Measurements from ENCODE around the gene VWA3A.

- TF ChIP-seq BHLHE40 (IDR thresholded peaks at IDR 0.05; ENCODE audit: low read depth, low read length) = no peak
- TF ChIP-seq CTCF (conservative IDR thresholded peaks at IDR 0.05; ENCODE audit: low read depth, low read length) = no peak
- no peak for TF ChIP-seq POLR2A (IDR thresholded peaks at IDR 0.05; ENCODE audit: low read depth, low read length)
- no peak for TF ChIP-seq SMC3 (IDR thresholded peaks at IDR 0.05; ENCODE audit: low read depth, low read length)
- no peak for TF ChIP-seq MAFK (IDR thresholded peaks at IDR 0.05; ENCODE audit: low read depth, low read length)
- no peak for TF ChIP-seq RCOR1 (IDR thresholded peaks at IDR 0.05; ENCODE audit: insufficient replicate concordance, low read length)
- TF ChIP-seq MXI1 (IDR thresholded peaks at IDR 0.05; ENCODE audit: borderline replicate concordance, low read depth, low read length) = no peak
- no peak for TF ChIP-seq RAD21 (IDR thresholded peaks at IDR 0.05; ENCODE audit: low read length)
- no peak for TF ChIP-seq USF2 (IDR thresholded peaks at IDR 0.05; ENCODE audit: low read depth, low read length)
- TF ChIP-seq RFX5 (IDR thresholded peaks at IDR 0.05; ENCODE audit: low read depth, low read length) = no peak
- TF ChIP-seq CEBPB (IDR thresholded peaks at IDR 0.05; ENCODE audit: low read depth, low read length) = no peak
- TF ChIP-seq CHD1 (IDR thresholded peaks at IDR 0.05; ENCODE audit: low read depth, low read length) = no peak
- TF ChIP-seq FOS (IDR thresholded peaks at IDR 0.05; ENCODE audit: low read depth, low read length) = no peak
- no peak for TF ChIP-seq ELK1 (IDR thresholded peaks at IDR 0.05; ENCODE audit: borderline replicate concordance, low read depth, low read length)
Measured at GRCh38 chr16:22181843-22182242, 89.5 kb downstream of the VWA3A start.

All from IMR-90 (cell line).